Lower lobe of right lung (tissue), 2 donors: ENCODE measurements around the gene FOXP1. TPM values are rescaled to one million over a fixed set of nuclear protein-coding genes. Genes with fewer than 3 reads are reported as not detected.

Source experiments
- ATAC-seq, 2 donors: fragments of 200-7000 bp; cut with Tn5 transposase; one replicate each; pipeline ENCODE4 v1.9.1; 2020 to 2022; ENCODE audit warnings: mild to moderate bottlenecking in 2 of 2, moderate library complexity in 2 of 2
- DNase-seq: peaks from one replicate; pipeline ENCODE4 v3.0.0-alpha.2; 2020
- H3K27ac ChIP-seq: fragments of 200-600 bp; one replicate; pipeline ENCODE4 v1.8.0; 2022
- H3K27me3 ChIP-seq: fragments of 200-600 bp; one replicate; pipeline ENCODE4 v1.8.0; 2022; ENCODE audit warnings: low read depth
- H3K36me3 ChIP-seq: fragments of 200-600 bp; one replicate; pipeline ENCODE4 v1.8.0; 2022; ENCODE audit warnings: mild to moderate bottlenecking
- H3K4me1 ChIP-seq: fragments of 200-600 bp; one replicate; pipeline ENCODE4 v1.8.0; 2022
- H3K4me3 ChIP-seq: fragments of 200-600 bp; one replicate; pipeline ENCODE4 v1.8.0; 2022; ENCODE audit warnings: mild to moderate bottlenecking
- H3K9me3 ChIP-seq: fragments of 200-600 bp; one replicate; pipeline ENCODE4 v1.8.0; 2022
- CTCF ChIP-seq: fragments of 200-600 bp; IDR thresholded peaks from one replicate; pipeline ENCODE4 v1.8.0; 2022; ENCODE audit warnings: antibody characterized with exemption, mild to moderate bottlenecking
- intact Hi-C: fragments of 100-400 bp; cut with DNase I; formaldehyde crosslinking; loops from one replicate; pipeline ENCODE4 v1.11.0; 2022
- total RNA-seq: library from RNA; stranded (reverse); fragmentation: NEBNext Ultra II Directional; extraction: Animal tissue kit (Norgen Biotek cat#: 25700); gene quantifications from one replicate; pipeline ENCODE4 v1.2.1, GENCODE V29; 2021
- donor health status: DM: no; HTN: yes; CAD: no; lungs with severe emphysema.

FOXP1 gene
- total RNA-seq, 1 donor from 2014 or later: 138 TPM

- DNase-seq: peak; percentile 80
- H3K4me1 ChIP-seq: peaks cover 71% of the 10 kb centered on the region
These were observed 518.4 kb downstream of the FOXP1 start for GRCh38 chr3:71064956-71065763.

GRCh38 chr3:71064291-71064955 is 519.1 kb downstream of the FOXP1 start:
- no peak for TF ChIP-seq CTCF
- intact Hi-C loops: loop anchor here (10.0 kb wide), 1 partner anchor 60 kb away; no protein-coding TSS in a partner anchor
- Histone ChIP-seq H3K27ac (peak overlapping the region; percentile 93), H3K36me3 (no peaks in the 10 kb centered on the region), H3K4me3 (peak overlapping the region; percentile 65), H3K9me3 (no peaks in the 10 kb centered on the region), H3K4me1 (peaks cover 71% of the 10 kb centered on the region), H3K27me3 (no peaks in the 10 kb centered on the region)
- peak; percentile 62 for DNase-seq
- peak; percentile 52 to 70 for ATAC-seq

More at GRCh38 chr3:71064956-71065763, 518.4 kb downstream of the FOXP1 start:
- Histone ChIP-seq H3K36me3 (no peaks in the 10 kb centered on the region), H3K27me3 (no peaks in the 10 kb centered on the region), H3K9me3 (no peaks in the 10 kb centered on the region), H3K4me3 (peak overlapping the region; percentile 65), H3K27ac (peak overlapping the region; percentile 93)
- ATAC-seq: peak; percentile 78 to 81
- no peak for TF ChIP-seq CTCF
- intact Hi-C loops: loop anchor here (5.0 to 10.0 kb wide), 2 partner anchors 58 to 60 kb away; no protein-coding TSS in a partner anchor

GRCh38 chr3:71063773-71064290 is 519.7 kb downstream of the FOXP1 start:
- H3K4me3 ChIP-seq: peak overlapping the region; percentile 65
- peaks cover 72% of the 10 kb centered on the region for H3K4me1 ChIP-seq
- H3K36me3 ChIP-seq: no peaks in the 10 kb centered on the region
- DNase-seq (no peak), ATAC-seq (peak; percentile 36 to 37)
- H3K27ac ChIP-seq: peak overlapping the region; percentile 93
- TF ChIP-seq CTCF: no peak
- H3K9me3 ChIP-seq: no peaks in the 10 kb centered on the region
- intact Hi-C loops: loop anchor here (10.0 kb wide), 1 partner anchor 61 kb away; no protein-coding TSS in a partner anchor
- no peaks in the 10 kb centered on the region for H3K27me3 ChIP-seq

GRCh38 chr3:71062952-71063772 is 520.4 kb downstream of the FOXP1 start:
- ATAC-seq: peak in 1 of 2 donors; percentile 9
- no peaks in the 10 kb centered on the region for H3K36me3 ChIP-seq
- H3K9me3 ChIP-seq: no peaks in the 10 kb centered on the region
- peaks cover 69% of the 10 kb centered on the region for H3K4me1 ChIP-seq
- H3K27me3 ChIP-seq: no peaks in the 10 kb centered on the region
- no peak for DNase-seq
- H3K4me3 ChIP-seq: peak overlapping the region; percentile 65
- intact Hi-C loops: loop anchor here (10.0 kb wide), 1 partner anchor 62 kb away; no protein-coding TSS in a partner anchor
- no peak for TF ChIP-seq CTCF
- peak overlapping the region; percentile 93 for H3K27ac ChIP-seq
